NOMO-1 (cell line): ENCODE measurements around the gene PTPRN2.
"Not testable (repeated sequence)": the region's sequence is repeated elsewhere in the genome, so short reads cannot be mapped to it uniquely, and the experiment has no call there.

Experiments
- DNase-seq, 2 experiments: peaks; one replicate each; lab custom pipeline; 2025; ENCODE audit not compliant: unreplicated experiment in 2 of 2; lab: John Stamatoyannopoulos, UW

PTPRN2 gene

GRCh38 chr7:158395349-158395748 is 192.3 kb downstream of the PTPRN2 start:
- no peak for DNase-seq

- no peak for DNase-seq
Measured at GRCh38 chr7:158394936-158395335, 192.7 kb downstream of the PTPRN2 start.

GRCh38 chr7:158393926-158394625 is 193.5 kb downstream of the PTPRN2 start:
- no peak for DNase-seq

GRCh38 chr7:158392251-158392650 is 195.4 kb downstream of the PTPRN2 start:
- no peak for DNase-seq

- no peak for DNase-seq
Measured at GRCh38 chr7:158391541-158391940, 196.1 kb downstream of the PTPRN2 start.

- DNase-seq: no peak
Measured at GRCh38 chr7:158391141-158391540, 196.5 kb downstream of the PTPRN2 start.

GRCh38 chr7:158390460-158390859 is 197.2 kb downstream of the PTPRN2 start:
- DNase-seq: no peak

- no peak for DNase-seq
Measured at GRCh38 chr7:158389514-158390425, 197.9 kb downstream of the PTPRN2 start.

- DNase-seq: no peak
Measured at GRCh38 chr7:158388928-158389327, 198.7 kb downstream of the PTPRN2 start.

GRCh38 chr7:158388072-158388471 is 199.6 kb downstream of the PTPRN2 start:
- DNase-seq: no peak

GRCh38 chr7:158387546-158387891 is 200.1 kb downstream of the PTPRN2 start:
- DNase-seq: no peak

- no peak for DNase-seq
Measured at GRCh38 chr7:158386866-158387545, 200.6 kb downstream of the PTPRN2 start.

GRCh38 chr7:158386355-158386618 is 201.3 kb downstream of the PTPRN2 start:
- no peak for DNase-seq

GRCh38 chr7:158385496-158386354 is 201.9 kb downstream of the PTPRN2 start:
- not testable (repeated sequence) for DNase-seq

- no peak for DNase-seq
Measured at GRCh38 chr7:158384746-158385145, 202.9 kb downstream of the PTPRN2 start.

- no peak for DNase-seq
Measured at GRCh38 chr7:158383665-158384064, 204.0 kb downstream of the PTPRN2 start.

GRCh38 chr7:158382363-158383254 is 205.0 kb downstream of the PTPRN2 start:
- DNase-seq: no peak

- no peak for DNase-seq
Measured at GRCh38 chr7:158381956-158382355, 205.7 kb downstream of the PTPRN2 start.

GRCh38 chr7:158378978-158379377 is 208.6 kb downstream of the PTPRN2 start:
- no peak for DNase-seq
